Epithelial cell of proximal tubule (primary cell): ENCODE results near the gene BICDL2. TPM values are rescaled to one million over a fixed set of nuclear protein-coding genes. Genes with fewer than 3 reads are reported as not detected.

Source experiments
- DNase-seq: peaks from one replicate; pipeline ENCODE4 v3.0.0-alpha.2; 2011; ENCODE audit warnings: low read depth
- H3K4me3 ChIP-seq: 2 replicates; pipeline ENCODE4 v1.5.1; 2011; ENCODE audit warnings: low read depth, mild to moderate bottlenecking, low read length
- total RNA-seq: library from RNA; depleted of rRNA; stranded (reverse); fragments of >200 nt; gene quantifications from 2 replicates; pipeline ENCODE4 v1.2.3, GENCODE V29; 2015
- TF ChIP-seq, protein P1 (sequence below): conservative IDR thresholded peaks from 2 replicates; pipeline ENCODE4 v1.5.1; 2012; ENCODE audit warnings: low read depth, mild to moderate bottlenecking, low read length

BICDL2 gene
- total RNA-seq, 1 donor from 2014 or later, result 4.6 TPM

DNA sequence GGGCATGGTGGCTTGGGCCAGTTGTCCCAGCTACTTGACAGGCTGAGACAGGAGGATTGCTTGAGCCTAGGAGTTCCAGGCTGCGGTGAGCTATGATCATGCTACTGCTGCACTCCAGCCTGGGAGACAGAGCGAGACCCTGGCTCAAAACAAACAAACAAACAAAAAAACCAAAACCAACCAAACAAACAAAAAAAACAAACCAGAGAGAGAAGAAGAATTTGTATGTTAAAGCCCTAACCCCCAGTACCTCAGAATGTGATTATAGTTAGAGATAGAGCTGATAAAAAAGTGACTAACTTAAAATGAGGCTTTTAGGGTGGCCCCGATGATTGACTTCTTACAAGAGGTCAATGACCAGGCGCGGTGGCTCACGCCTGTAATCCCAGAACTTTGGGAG, 8.0 kb upstream of the BICDL2 start:
- H3K4me3 ChIP-seq, result no peak overlapping the region
- TF ChIP-seq, protein P1, sequence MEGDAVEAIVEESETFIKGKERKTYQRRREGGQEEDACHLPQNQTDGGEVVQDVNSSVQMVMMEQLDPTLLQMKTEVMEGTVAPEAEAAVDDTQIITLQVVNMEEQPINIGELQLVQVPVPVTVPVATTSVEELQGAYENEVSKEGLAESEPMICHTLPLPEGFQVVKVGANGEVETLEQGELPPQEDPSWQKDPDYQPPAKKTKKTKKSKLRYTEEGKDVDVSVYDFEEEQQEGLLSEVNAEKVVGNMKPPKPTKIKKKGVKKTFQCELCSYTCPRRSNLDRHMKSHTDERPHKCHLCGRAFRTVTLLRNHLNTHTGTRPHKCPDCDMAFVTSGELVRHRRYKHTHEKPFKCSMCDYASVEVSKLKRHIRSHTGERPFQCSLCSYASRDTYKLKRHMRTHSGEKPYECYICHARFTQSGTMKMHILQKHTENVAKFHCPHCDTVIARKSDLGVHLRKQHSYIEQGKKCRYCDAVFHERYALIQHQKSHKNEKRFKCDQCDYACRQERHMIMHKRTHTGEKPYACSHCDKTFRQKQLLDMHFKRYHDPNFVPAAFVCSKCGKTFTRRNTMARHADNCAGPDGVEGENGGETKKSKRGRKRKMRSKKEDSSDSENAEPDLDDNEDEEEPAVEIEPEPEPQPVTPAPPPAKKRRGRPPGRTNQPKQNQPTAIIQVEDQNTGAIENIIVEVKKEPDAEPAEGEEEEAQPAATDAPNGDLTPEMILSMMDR, result no peak
- DNase-seq, result no peak

DNA sequence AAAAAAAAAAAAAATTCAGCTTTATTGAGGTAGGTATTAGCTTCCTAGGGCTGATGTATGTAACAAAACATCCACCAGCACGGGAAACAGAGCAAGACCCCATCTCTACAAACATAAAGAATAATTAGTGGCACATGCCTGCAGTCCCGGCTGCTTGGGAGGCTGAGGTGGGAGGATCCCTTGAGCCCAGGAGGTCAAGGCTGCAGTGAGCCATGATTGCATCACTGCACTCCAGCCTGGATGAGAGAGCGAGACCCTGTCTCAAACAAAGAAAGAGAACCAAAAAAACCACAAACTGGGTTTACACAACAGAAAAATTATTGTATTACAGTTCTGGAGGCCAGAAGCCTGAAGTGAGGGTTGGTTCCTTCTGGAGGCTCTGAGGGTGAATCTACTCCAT, 5.6 kb upstream of the BICDL2 start:
- TF ChIP-seq, protein P1, result no peak
- no peak overlapping the region for H3K4me3 ChIP-seq
- DNase-seq, result no peak

GRCh38 chr16:3038896-3039295, 2.2 kb upstream of the BICDL2 start:
- DNase-seq, result no peak
- no peak overlapping the region for H3K4me3 ChIP-seq
- TF ChIP-seq, protein P1, result no peak

DNA sequence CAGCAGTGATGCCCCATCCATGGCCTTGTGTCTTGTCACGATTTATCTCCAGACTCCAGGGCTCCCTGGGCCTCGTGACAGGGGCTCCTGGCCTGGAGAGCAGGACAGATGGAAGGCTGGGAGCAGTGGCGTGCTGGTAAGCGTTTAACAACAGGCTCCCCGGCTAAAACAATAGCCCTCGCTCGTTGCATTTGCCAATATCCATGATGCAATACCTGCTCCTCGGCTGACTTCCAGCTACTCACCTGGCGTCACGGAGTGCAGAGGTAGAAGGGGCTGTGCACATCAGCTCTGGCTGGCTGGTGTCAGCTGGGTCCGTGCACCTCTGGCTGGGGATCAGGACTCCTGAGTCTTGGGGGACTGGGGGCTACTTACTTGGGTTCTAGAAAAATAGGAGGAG, 1.5 kb upstream of the BICDL2 start:
- TF ChIP-seq, protein P1, result no peak
- no peak for DNase-seq
- H3K4me3 ChIP-seq, result no peak overlapping the region

DNA sequence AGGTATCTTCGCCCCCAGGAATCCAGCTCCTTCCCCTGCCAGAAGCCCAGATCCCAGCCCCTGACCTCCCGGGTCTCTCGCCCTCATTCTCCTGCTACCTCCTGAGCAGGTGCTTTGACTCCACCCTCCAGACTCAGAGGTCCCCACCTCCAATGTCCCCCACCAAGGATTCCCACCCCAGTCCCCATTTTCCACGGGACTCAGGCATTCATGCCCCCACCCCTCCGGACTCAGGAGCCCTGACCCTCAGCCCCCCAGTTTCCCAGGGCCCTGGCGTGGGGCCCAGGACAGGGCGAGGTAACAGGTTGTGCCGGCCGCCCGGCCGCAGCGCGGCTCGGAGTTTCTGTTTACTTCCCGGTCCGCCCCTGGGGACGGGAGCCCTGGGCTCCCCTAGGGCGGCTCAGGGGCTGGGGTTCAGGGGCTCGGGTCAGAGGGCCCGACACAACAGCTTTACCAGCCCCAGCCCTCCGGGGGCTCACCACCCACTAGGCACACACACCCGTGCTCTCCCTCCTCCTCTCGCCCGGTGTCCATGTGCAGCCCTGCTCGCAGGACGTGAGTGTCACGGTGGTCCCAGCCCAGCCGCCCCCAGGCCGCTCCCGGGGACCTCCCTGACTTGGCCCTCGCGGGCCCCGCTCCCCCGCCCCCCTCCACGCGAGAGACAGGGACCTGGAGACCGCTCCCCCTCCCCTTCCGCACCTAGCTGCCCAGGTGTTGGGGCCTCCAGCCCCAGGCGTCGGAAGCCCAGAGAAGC, 595 bp downstream of the BICDL2 start:
- H3K4me3 ChIP-seq, result peak overlapping the region; percentile 13
- no peak for DNase-seq
- TF ChIP-seq, protein P1, result no peak

GRCh38 chr16:3035289-3035971, 1.3 kb downstream of the BICDL2 start:
- no peak for DNase-seq
- H3K4me3 ChIP-seq, result no peak overlapping the region
- TF ChIP-seq, protein P1, result no peak
